Heart right ventricle (tissue), 16 donors: ENCODE measurements around the gene PLA2G4C. TPM values are rescaled to one million over a fixed set of nuclear protein-coding genes. Genes with fewer than 3 reads are reported as not detected.

ENCODE experiments used
- ATAC-seq, 8 donors: fragments of 200-7000 bp; cut with Tn5 transposase; one replicate each; pipeline ENCODE4 v1.9.1; 2020; ENCODE audit warnings: mild to moderate bottlenecking in 8 of 8, moderate library complexity in 8 of 8, moderate number of reproducible peaks in 1 of 8
- DNase-seq, 2 donors: peaks; one replicate each; pipeline ENCODE4 v3.0.0-alpha.2; 2020
- H3K27ac ChIP-seq, 10 donors: fragments of 200-600 bp; sonication (generic) in 2 of 10; one replicate each; pipeline versions ENCODE4 v1.5.0 to v1.8.0; 2020 to 2022; ENCODE audit warnings: mild to moderate bottlenecking in 3 of 10
- H3K27me3 ChIP-seq, 7 donors: fragments of 200-600 bp; one replicate each; pipeline ENCODE4 v1.8.0; 2021 to 2022; ENCODE audit warnings: mild to moderate bottlenecking in 2 of 7
- H3K36me3 ChIP-seq, 9 donors: fragments of 200-600 bp; sonication (generic) in 1 of 9; one replicate each; pipeline versions ENCODE4 v1.5.0 to v1.8.0; 2020 to 2022; ENCODE audit warnings: mild to moderate bottlenecking in 2 of 9
- H3K4me1 ChIP-seq, 9 donors: fragments of 200-600 bp; sonication (generic) in 1 of 9; one replicate each; pipeline versions ENCODE4 v1.5.0 to v1.8.0; 2020 to 2022; ENCODE audit warnings: mild to moderate bottlenecking in 4 of 9
- H3K4me3 ChIP-seq, 10 donors: fragments of 200-600 bp; sonication (generic) in 2 of 10; one replicate each; pipeline versions ENCODE4 v1.5.0 to v1.8.0; 2020 to 2022; ENCODE audit warnings: mild to moderate bottlenecking in 7 of 10, moderate library complexity in 2 of 10
- H3K9me3 ChIP-seq, 11 donors: fragments of 200-600 bp in 10 of 11; sonication (generic) in 2 of 11; one replicate each; pipeline versions ENCODE4 v1.5.0 to v1.8.0; 2013 to 2022; ENCODE audit warnings: mild to moderate bottlenecking in 2 of 11, control low read depth in 1 of 11, moderate library complexity in 1 of 11
- CTCF ChIP-seq, 9 donors: fragments of 200-600 bp; sonication (generic) in 2 of 9; IDR thresholded peaks; one replicate each; pipeline versions ENCODE4 v1.5.0 to v1.8.0; 2021 to 2022; ENCODE audit warnings: antibody characterized with exemption in 9 of 9, mild to moderate bottlenecking in 5 of 9, moderate library complexity in 1 of 9
- WGBS, 2 donors: extraction: QIAGEN DNeasy Blood & Tissue Kit; methylation state at CpG; one replicate each; pipeline ENCODE4 v1.1.7; 2013; ENCODE audit warnings: inconsistent platforms in 1 of 2; 5-methylcytosine and 5-hydroxymethylcytosine counted together
- intact Hi-C, 10 donors: fragments of 100-400 bp; cut with DNase I; formaldehyde crosslinking; loops; one replicate each; pipeline versions ENCODE4 v1.11.1 to v1.14.2; 2022
- long read RNA-seq, 3 donors: library from polyadenylated mRNA; unstranded; transcript quantifications; one replicate each; pipeline ENCODE4 v2.0.0, GENCODE V29; 2020 to 2021
- polyA plus RNA-seq, 2 donors: library from polyadenylated mRNA; stranded (reverse); fragments of 200-250 nt; gene quantifications; one replicate each; pipeline ENCODE4 v1.2.3, GENCODE V29; 2013
- total RNA-seq, 10 donors: library from RNA; stranded (reverse); fragmentation: NEBNext Ultra II Directional in 3 of 10; extraction: Animal tissue kit (Norgen Biotek cat#: 25700) in 3 of 10; gene quantifications; one replicate each; pipeline versions ENCODE4 v1.2.1 to v1.2.4, GENCODE V29; 2021 to 2023
- donor health status: Arrhythmogenic right ventricular cardiomyopathy.
- donor health status: ischemic (EF 13 %, LVEDD 7.1; RV severe dilation, severe dysfunction).
- donor health status: healthy with polysubstance abuse.
- donor health status: DM: no; HTN: yes; CAD: no.
- donor health status: DM: no; HTN: no; CAD: no.
- donor health status: ischemic (EF 25% LVEDD 6.9; RV normal size, moderate dysfunction).
- donor health status: ischemic (EF 25% LVEDD 5.7; RV mildly dilated, moderate dysfunction).
- donor health status: healthy.
- donor health status: DM: yes; HTN: yes; CAD: no.
- donor health status: Ischemic cardiomyopathy.
- donor health status: ischemic (EF 35%, LVEDD 5.7; RV mildly dilated, moderate dysfunction).
- donor health status: nonischemic (EF 11% LVEDD 7.7; RV severe dilation, severe dysfunction).
- donor health status: DM: yes; HTN: yes; CAD: no.
- donor health status: PGD.
- donor health status: ischemic (EF 29% LVEDD 5.4; RV normal size, mild dysfunction).
- donor health status: nonischemic (EF 23%, LVEDD 6.1; RV moderate dilation, normal function).

Gene PLA2G4C
- 10 to 100 TPM; 28.1 to 71.2 (median 46.3) TPM for total RNA-seq
- 10 to 100 TPM; 15.0 to 59.7 TPM for polyA plus RNA-seq
- long read RNA-seq, donor 1, transcript PLA2G4C-222 (17 exons, 1,984 nt) = major isoform, 6 of 22 reads
- long read RNA-seq, donor 1, partial matches to known transcripts = 6 of 22 reads
- long read RNA-seq, donor 1, other reads (novel, unspliced or antisense) = 7 of 22 reads
- long read RNA-seq, donor 2, transcript PLA2G4C-222 (17 exons, 1,984 nt) = major isoform, 15 of 29 reads
- long read RNA-seq, donor 2, partial matches to known transcripts = 4 of 29 reads
- long read RNA-seq, donor 2, other reads (novel, unspliced or antisense) = 7 of 29 reads
- long read RNA-seq, donor 3, transcript PLA2G4C-222 (17 exons, 1,984 nt) = major isoform, 31 of 63 reads
- long read RNA-seq, donor 3, partial matches to known transcripts = 12 of 63 reads
- long read RNA-seq, donor 3, other reads (novel, unspliced or antisense) = 15 of 63 reads

GRCh38 chr19:48110350-48110966 is at the start of gene PLA2G4C:
Gene PLA2G4C, minus strand, starts transcription at chr19:48110817. Its CDS starts 4,288 bp downstream, at chr19:48106529.
- no peak for TF ChIP-seq CTCF (IDR thresholded peaks at IDR 0.05)
- DNase-seq (peak; percentile 92 to 95), ATAC-seq (peak; percentile 93 to 97 (median 96))
- Histone ChIP-seq H3K36me3 (peaks cover 0 to 12% (median 0%) of the 10 kb centered on the region in 9 donors), H3K9me3 (no peaks in the 10 kb centered on the region), H3K27ac (peak within 1 kb of the TSS; percentile 82 to 98 (median 96)), H3K4me1 (peaks cover 0 to 40% (median 27%) of the 10 kb centered on the region in 9 donors), H3K4me3 (peak within 1 kb of the TSS; percentile 2 to 73 (median 55)), H3K27me3 (no peaks in the 10 kb centered on the region)
- WGBS, 2 donors = 0% methylated on average over 27 of the region's 27 CpGs
- intact Hi-C loops = no loop called here

- 66 to 77% methylated on average over 12 of the region's 12 CpGs for WGBS, 2 donors
These were observed 47.7 kb upstream of the PLA2G4C start for GRCh38 chr19:48158210-48158790.

GRCh38 chr19:48154003-48154402 is 43.4 kb upstream of the PLA2G4C start:
- ATAC-seq (peak in 2 of 8 donors; percentile 26 to 38), DNase-seq (no peak)
- TF ChIP-seq CTCF (IDR thresholded peaks at IDR 0.05) = no peak
- Histone ChIP-seq H3K9me3 (no peaks in the 10 kb centered on the region), H3K4me1 (peaks cover 0 to 3% (median 0%) of the 10 kb centered on the region in 9 donors), H3K36me3 (peaks cover 0 to 50% (median 0%) of the 10 kb centered on the region in 9 donors), H3K4me3 (no peak overlapping the region), H3K27me3 (no peaks in the 10 kb centered on the region), H3K27ac (no peak overlapping the region)
- intact Hi-C loops = loop anchor here in 3 of 10 donors (2.0 to 5.0 kb wide), 3 partner anchors 47 to 182 kb away; no protein-coding TSS in a partner anchor
- WGBS, 2 donors = 45 to 56% methylated on average over 9 of the region's 9 CpGs

More at GRCh38 chr19:48158210-48158790, 47.7 kb upstream of the PLA2G4C start:
- ATAC-seq (peak in 6 of 8 donors; percentile 8 to 79 (median 64)), DNase-seq (no peak)
- Histone ChIP-seq H3K27ac (no peak overlapping the region), H3K4me1 (no peaks in the 10 kb centered on the region), H3K36me3 (peaks cover 0 to 47% (median 0%) of the 10 kb centered on the region in 9 donors), H3K4me3 (no peak overlapping the region), H3K27me3 (no peaks in the 10 kb centered on the region), H3K9me3 (no peaks in the 10 kb centered on the region)
- intact Hi-C loops = no loop called here
- TF ChIP-seq CTCF (IDR thresholded peaks at IDR 0.05) = peak in 5 of 9 donors; percentile 16 to 39 (median 29)

GRCh38 chr19:48152551-48152950 is 41.9 kb upstream of the PLA2G4C start:
- Histone ChIP-seq H3K27ac (peak overlapping the region in 2 of 10 donors; percentile 7 to 9), H3K4me1 (peaks cover 0 to 3% (median 0%) of the 10 kb centered on the region in 9 donors), H3K9me3 (no peaks in the 10 kb centered on the region), H3K4me3 (no peak overlapping the region), H3K36me3 (peaks cover 0 to 55% (median 0%) of the 10 kb centered on the region in 9 donors), H3K27me3 (no peaks in the 10 kb centered on the region)
- peak in 5 of 8 donors; percentile 47 to 70 (median 62) for ATAC-seq
- TF ChIP-seq CTCF (IDR thresholded peaks at IDR 0.05) = peak; percentile 79 to 90 (median 84)
- 26 to 36% methylated on average over 8 of the region's 8 CpGs for WGBS, 2 donors
- peak; percentile 48 to 52 for DNase-seq
- intact Hi-C loops = loop anchor here in 7 of 10 donors (1.0 to 5.0 kb wide), 4 partner anchors 45 to 180 kb away; no protein-coding TSS in a partner anchor
